Measurements from ENCODE around the gene CD300C.

- no peak for TF ChIP-seq CTCF (conservative IDR thresholded peaks at IDR 0.05)
- TF ChIP-seq ZFX (IDR thresholded peaks at IDR 0.05), result no peak
These were observed 37.8 kb downstream of the CD300C start for GRCh38 chr17:74508156-74508555.

Measured in C4-2B (cell line).